ENCODE results near the gene DLL3. TPM values are rescaled to one million over a fixed set of nuclear protein-coding genes. Genes with fewer than 3 reads are reported as not detected.
A peak's percentile ranks its signal among the peaks of the same experiment; 100 is the strongest.

The DLL3 gene
- total and polyA plus RNA-seq, 10 of the 15 experiments (the other 5 are each of a cell fraction or from before 2014, with no cell fraction given) = 0.18 to 2.0 (median 0.95) TPM

DNA sequence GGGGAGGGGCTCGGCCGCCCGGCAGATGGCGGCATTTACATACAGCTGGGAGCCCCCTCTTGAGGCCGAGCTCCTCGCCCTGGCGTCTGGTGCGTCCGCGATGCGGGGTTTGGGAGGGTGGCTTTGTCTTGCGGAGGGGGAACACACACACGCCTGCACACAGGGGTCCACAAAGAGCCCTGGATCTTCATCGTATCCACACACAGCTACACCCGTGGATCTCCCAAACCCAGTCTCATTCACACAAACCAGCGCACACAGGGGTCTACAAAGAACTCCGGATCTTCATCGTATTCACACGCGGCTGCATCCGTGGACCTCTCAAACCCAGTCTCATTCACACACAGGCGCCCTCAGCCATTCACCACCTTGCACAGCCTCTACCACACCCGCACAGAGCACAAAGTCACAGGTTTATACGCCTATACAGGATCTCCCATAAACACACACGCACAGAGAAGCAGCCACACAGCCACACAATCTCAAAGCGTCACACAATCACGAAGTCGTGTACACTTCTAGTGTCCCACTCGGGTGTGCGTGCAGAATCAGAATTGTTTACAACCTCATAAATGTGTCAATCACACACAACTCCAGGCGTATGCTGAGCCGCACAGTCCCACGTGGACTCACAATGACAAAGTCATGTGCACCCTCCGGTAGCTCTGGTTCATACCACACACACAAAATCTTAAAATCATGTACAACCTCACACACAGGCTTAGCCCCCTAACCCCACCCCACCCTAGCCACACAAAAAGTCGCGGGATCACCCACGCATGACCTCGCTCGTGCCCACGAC, 550 bp upstream of the DLL3 start (continued):
- TF ChIP-seq, protein P1, sequence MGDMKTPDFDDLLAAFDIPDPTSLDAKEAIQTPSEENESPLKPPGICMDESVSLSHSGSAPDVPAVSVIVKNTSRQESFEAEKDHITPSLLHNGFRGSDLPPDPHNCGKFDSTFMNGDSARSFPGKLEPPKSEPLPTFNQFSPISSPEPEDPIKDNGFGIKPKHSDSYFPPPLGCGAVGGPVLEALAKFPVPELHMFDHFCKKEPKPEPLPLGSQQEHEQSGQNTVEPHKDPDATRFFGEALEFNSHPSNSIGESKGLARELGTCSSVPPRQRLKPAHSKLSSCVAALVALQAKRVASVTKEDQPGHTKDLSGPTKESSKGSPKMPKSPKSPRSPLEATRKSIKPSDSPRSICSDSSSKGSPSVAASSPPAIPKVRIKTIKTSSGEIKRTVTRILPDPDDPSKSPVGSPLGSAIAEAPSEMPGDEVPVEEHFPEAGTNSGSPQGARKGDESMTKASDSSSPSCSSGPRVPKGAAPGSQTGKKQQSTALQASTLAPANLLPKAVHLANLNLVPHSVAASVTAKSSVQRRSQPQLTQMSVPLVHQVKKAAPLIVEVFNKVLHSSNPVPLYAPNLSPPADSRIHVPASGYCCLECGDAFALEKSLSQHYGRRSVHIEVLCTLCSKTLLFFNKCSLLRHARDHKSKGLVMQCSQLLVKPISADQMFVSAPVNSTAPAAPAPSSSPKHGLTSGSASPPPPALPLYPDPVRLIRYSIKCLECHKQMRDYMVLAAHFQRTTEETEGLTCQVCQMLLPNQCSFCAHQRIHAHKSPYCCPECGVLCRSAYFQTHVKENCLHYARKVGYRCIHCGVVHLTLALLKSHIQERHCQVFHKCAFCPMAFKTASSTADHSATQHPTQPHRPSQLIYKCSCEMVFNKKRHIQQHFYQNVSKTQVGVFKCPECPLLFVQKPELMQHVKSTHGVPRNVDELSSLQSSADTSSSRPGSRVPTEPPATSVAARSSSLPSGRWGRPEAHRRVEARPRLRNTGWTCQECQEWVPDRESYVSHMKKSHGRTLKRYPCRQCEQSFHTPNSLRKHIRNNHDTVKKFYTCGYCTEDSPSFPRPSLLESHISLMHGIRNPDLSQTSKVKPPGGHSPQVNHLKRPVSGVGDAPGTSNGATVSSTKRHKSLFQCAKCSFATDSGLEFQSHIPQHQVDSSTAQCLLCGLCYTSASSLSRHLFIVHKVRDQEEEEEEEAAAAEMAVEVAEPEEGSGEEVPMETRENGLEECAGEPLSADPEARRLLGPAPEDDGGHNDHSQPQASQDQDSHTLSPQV (IDR thresholded peaks at IDR 0.05) = no peak
- no peak for TF ChIP-seq TBL1XR1 (IDR thresholded peaks at IDR 0.05; ENCODE audit: low read depth, low read length)
- TF ChIP-seq, protein P2, sequence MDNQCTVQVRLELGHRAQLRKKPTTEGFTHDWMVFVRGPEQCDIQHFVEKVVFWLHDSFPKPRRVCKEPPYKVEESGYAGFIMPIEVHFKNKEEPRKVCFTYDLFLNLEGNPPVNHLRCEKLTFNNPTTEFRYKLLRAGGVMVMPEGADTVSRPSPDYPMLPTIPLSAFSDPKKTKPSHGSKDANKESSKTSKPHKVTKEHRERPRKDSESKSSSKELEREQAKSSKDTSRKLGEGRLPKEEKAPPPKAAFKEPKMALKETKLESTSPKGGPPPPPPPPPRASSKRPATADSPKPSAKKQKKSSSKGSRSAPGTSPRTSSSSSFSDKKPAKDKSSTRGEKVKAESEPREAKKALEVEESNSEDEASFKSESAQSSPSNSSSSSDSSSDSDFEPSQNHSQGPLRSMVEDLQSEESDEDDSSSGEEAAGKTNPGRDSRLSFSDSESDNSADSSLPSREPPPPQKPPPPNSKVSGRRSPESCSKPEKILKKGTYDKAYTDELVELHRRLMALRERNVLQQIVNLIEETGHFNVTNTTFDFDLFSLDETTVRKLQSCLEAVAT (IDR thresholded peaks at IDR 0.05) = 0 out of 2 replicates have a peak, but pooled peaks have one; percentile 33
- TF ChIP-seq RAD51 (IDR thresholded peaks at IDR 0.05) = peak; percentile 72
- TF ChIP-seq GATAD2B (conservative IDR thresholded peaks at IDR 0.05; ENCODE audit: low read depth) = peak; percentile 45; the same call in 1 of the 2 replicates
- TF ChIP-seq ESRRA (IDR thresholded peaks at IDR 0.05; ENCODE audit: low read length) = no peak
- TF ChIP-seq, protein P3, sequence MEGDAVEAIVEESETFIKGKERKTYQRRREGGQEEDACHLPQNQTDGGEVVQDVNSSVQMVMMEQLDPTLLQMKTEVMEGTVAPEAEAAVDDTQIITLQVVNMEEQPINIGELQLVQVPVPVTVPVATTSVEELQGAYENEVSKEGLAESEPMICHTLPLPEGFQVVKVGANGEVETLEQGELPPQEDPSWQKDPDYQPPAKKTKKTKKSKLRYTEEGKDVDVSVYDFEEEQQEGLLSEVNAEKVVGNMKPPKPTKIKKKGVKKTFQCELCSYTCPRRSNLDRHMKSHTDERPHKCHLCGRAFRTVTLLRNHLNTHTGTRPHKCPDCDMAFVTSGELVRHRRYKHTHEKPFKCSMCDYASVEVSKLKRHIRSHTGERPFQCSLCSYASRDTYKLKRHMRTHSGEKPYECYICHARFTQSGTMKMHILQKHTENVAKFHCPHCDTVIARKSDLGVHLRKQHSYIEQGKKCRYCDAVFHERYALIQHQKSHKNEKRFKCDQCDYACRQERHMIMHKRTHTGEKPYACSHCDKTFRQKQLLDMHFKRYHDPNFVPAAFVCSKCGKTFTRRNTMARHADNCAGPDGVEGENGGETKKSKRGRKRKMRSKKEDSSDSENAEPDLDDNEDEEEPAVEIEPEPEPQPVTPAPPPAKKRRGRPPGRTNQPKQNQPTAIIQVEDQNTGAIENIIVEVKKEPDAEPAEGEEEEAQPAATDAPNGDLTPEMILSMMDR (IDR thresholded peaks at IDR 0.05 in 2 of 3, conservative IDR thresholded peaks at IDR 0.05 in 1 of 3; ENCODE audit: control insufficient read depth in 2 of 3, extremely low read depth in 1 of 3, insufficient read depth in 1 of 3, low read depth in 3 of 3, low read length in 3 of 3) = peak in 2 of 3 experiments; percentile 35 to 51; a peak in 4 of 6 replicates
- TF ChIP-seq ZNF24 (IDR thresholded peaks at IDR 0.05) = no peak
- TF ChIP-seq, protein P4, sequence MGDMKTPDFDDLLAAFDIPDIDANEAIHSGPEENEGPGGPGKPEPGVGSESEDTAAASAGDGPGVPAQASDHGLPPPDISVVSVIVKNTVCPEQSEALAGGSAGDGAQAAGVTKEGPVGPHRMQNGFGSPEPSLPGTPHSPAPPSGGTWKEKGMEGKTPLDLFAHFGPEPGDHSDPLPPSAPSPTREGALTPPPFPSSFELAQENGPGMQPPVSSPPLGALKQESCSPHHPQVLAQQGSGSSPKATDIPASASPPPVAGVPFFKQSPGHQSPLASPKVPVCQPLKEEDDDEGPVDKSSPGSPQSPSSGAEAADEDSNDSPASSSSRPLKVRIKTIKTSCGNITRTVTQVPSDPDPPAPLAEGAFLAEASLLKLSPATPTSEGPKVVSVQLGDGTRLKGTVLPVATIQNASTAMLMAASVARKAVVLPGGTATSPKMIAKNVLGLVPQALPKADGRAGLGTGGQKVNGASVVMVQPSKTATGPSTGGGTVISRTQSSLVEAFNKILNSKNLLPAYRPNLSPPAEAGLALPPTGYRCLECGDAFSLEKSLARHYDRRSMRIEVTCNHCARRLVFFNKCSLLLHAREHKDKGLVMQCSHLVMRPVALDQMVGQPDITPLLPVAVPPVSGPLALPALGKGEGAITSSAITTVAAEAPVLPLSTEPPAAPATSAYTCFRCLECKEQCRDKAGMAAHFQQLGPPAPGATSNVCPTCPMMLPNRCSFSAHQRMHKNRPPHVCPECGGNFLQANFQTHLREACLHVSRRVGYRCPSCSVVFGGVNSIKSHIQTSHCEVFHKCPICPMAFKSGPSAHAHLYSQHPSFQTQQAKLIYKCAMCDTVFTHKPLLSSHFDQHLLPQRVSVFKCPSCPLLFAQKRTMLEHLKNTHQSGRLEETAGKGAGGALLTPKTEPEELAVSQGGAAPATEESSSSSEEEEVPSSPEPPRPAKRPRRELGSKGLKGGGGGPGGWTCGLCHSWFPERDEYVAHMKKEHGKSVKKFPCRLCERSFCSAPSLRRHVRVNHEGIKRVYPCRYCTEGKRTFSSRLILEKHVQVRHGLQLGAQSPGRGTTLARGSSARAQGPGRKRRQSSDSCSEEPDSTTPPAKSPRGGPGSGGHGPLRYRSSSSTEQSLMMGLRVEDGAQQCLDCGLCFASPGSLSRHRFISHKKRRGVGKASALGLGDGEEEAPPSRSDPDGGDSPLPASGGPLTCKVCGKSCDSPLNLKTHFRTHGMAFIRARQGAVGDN (IDR thresholded peaks at IDR 0.05) = peak; percentile 29; the same call in 1 of the 2 replicates
- TF ChIP-seq, protein P5, sequence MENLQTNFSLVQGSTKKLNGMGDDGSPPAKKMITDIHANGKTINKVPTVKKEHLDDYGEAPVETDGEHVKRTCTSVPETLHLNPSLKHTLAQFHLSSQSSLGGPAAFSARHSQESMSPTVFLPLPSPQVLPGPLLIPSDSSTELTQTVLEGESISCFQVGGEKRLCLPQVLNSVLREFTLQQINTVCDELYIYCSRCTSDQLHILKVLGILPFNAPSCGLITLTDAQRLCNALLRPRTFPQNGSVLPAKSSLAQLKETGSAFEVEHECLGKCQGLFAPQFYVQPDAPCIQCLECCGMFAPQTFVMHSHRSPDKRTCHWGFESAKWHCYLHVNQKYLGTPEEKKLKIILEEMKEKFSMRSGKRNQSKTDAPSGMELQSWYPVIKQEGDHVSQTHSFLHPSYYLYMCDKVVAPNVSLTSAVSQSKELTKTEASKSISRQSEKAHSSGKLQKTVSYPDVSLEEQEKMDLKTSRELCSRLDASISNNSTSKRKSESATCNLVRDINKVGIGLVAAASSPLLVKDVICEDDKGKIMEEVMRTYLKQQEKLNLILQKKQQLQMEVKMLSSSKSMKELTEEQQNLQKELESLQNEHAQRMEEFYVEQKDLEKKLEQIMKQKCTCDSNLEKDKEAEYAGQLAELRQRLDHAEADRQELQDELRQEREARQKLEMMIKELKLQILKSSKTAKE (IDR thresholded peaks at IDR 0.05; ENCODE audit: low read depth, poor library complexity, severe bottlenecking) = no peak
- TF ChIP-seq SP1 (IDR thresholded peaks at IDR 0.05; ENCODE audit: low read depth, low read length) = no peak
- TF ChIP-seq ZNF207 (IDR thresholded peaks at IDR 0.05; ENCODE audit: borderline replicate concordance) = no peak
- TF ChIP-seq MEF2B (IDR thresholded peaks at IDR 0.05; ENCODE audit: partially characterized antibody, poor library complexity, severe bottlenecking) = no peak
- no peak for TF ChIP-seq RB1 (IDR thresholded peaks at IDR 0.05; ENCODE audit: borderline replicate concordance)
